Esophagus squamous epithelium (tissue), 4 donors: ENCODE measurements around the gene PCSK6.

Source experiments
- POLR2A ChIP-seq, 4 donors: fragments of 450-650 bp; IDR thresholded peaks; one replicate each; pipeline ENCODE4 v1.6.1; 2017; ENCODE audit warnings: antibody characterized with exemption in 4 of 4, mild to moderate bottlenecking in 4 of 4, moderate library complexity in 3 of 4
- TF ChIP-seq, protein P1 (sequence below), 6 experiments: fragments of 450-650 bp in 4 of 6; fragments of 200-600 bp in 2 of 6; sonication (generic) in 2 of 6; IDR thresholded peaks; one replicate each; pipeline ENCODE4 v1.5.1; 2016 to 2019; ENCODE audit warnings: antibody characterized with exemption in 6 of 6, mild to moderate bottlenecking in 4 of 6, moderate library complexity in 4 of 6

DNA sequence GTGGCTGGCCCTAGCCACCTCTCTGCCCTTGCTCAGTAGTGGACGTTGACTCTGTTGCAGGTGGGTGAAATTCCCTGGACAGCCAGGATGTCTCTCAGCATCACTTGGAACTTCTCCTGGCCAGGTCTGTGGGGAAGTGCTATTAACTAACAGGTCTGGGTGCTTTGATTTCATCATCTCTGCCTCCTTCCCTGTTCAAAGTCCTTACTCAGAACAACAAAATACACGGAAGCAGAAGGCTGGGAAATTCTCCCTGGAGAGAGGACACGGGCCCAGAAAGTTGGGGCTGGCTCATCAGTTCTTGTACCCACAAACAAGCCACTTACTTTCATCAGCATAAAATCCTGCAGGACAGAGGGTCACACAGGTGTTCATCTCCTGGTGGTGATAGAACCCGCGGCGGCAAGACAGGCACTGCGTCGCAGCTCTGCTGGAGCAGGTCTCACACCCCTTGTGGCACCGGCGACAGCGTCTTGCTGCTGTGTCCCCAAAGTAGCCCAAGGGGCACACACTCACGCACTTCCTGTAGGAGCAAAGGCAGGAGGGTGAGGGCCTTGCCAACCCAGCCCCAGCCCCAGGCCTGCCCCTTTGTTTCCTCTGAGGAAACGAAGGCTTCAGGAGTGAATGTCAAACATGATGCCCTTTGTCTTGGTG, 164.9 kb downstream of the PCSK6 start:
- TF ChIP-seq, protein P1, sequence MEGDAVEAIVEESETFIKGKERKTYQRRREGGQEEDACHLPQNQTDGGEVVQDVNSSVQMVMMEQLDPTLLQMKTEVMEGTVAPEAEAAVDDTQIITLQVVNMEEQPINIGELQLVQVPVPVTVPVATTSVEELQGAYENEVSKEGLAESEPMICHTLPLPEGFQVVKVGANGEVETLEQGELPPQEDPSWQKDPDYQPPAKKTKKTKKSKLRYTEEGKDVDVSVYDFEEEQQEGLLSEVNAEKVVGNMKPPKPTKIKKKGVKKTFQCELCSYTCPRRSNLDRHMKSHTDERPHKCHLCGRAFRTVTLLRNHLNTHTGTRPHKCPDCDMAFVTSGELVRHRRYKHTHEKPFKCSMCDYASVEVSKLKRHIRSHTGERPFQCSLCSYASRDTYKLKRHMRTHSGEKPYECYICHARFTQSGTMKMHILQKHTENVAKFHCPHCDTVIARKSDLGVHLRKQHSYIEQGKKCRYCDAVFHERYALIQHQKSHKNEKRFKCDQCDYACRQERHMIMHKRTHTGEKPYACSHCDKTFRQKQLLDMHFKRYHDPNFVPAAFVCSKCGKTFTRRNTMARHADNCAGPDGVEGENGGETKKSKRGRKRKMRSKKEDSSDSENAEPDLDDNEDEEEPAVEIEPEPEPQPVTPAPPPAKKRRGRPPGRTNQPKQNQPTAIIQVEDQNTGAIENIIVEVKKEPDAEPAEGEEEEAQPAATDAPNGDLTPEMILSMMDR (IDR thresholded peaks at IDR 0.05), result no peak
- no peak for TF ChIP-seq POLR2A (IDR thresholded peaks at IDR 0.05)
